B cell (primary cell): ENCODE results near the gene C10orf90. TPM values are rescaled to one million over a fixed set of nuclear protein-coding genes. Genes with fewer than 3 reads are reported as not detected.

ENCODE experiments used
- ATAC-seq: fragments of 200-7000 bp; cut with Tn5 transposase; one replicate; pipeline ENCODE4 v1.10.0; 2021; ENCODE audit warnings: low read depth, mild to moderate bottlenecking, moderate number of reproducible peaks, moderate library complexity
- CTCF ChIA-PET: fragments of 350-600 bp; sonication (Branson Sonifier 250); formaldehyde crosslinking; loops from one replicate; lab custom pipeline; 2021; ENCODE audit warnings: antibody characterized with exemption, inconsistent platforms; lab: Charles Lee
- POLR2A ChIA-PET: fragments of 350-600 bp; sonication (Branson Sonifier 250); formaldehyde crosslinking; loops from one replicate; lab custom pipeline; 2021; ENCODE audit warnings: antibody characterized with exemption; lab: Charles Lee
- DNase-seq: peaks from one replicate; pipeline ENCODE4 v3.0.0; 2013
- H2AFZ ChIP-seq: 2 replicates; pipeline ENCODE4 v1.6.1; 2012; ENCODE audit warnings: mild to moderate bottlenecking, low read depth, low read length; ENCODE audit not compliant: insufficient read depth, poor library complexity, severe bottlenecking
- H3K27ac ChIP-seq, 2 donors: 1 replicate in 1 of 2; 2 replicates in 1 of 2; pipeline ENCODE4 v1.5.1; 2012 to 2013; ENCODE audit warnings: low read length in 2 of 2, mild to moderate bottlenecking in 2 of 2, moderate library complexity in 1 of 2
- H3K27me3 ChIP-seq, 4 experiments: fragments of 200-600 bp in 1 of 4; sonication (generic) in 1 of 4; replicated peaks in 1 of 4; 1 replicate in 2 of 4; 2 replicates in 2 of 4; pipeline versions ENCODE4 v1.6.1 to v1.7.0; 2013 to 2016; ENCODE audit warnings: low read length in 3 of 4, mild to moderate bottlenecking in 2 of 4, mixed read lengths in 1 of 4, moderate library complexity in 1 of 4; ENCODE audit not compliant: insufficient read depth in 4 of 4, control insufficient read depth in 3 of 4; ENCODE audit errors: control extremely low read depth in 1 of 4
- H3K36me3 ChIP-seq, 2 experiments: replicated peaks in 1 of 2; 1 replicate in 1 of 2; 2 replicates in 1 of 2; pipeline versions ENCODE4 v1.6.1 to v1.7.1; 2013; ENCODE audit warnings: low read length in 1 of 2; ENCODE audit not compliant: insufficient read depth in 2 of 2, control insufficient read depth in 1 of 2; ENCODE audit errors: control extremely low read depth in 1 of 2, extremely low read depth in 1 of 2
- H3K4me1 ChIP-seq, 2 donors: fragments of 200-600 bp in 1 of 2; sonication (generic) in 1 of 2; 1 replicate in 1 of 2; 2 replicates in 1 of 2; pipeline versions ENCODE4 v1.5.1 to v1.6.1; 2013 to 2017; ENCODE audit warnings: low read length in 2 of 2; ENCODE audit not compliant: control insufficient read depth in 2 of 2, insufficient read depth in 2 of 2
- H3K4me2 ChIP-seq: replicated peaks from 2 replicates; pipeline ENCODE3; 2012; ENCODE audit warnings: mild to moderate bottlenecking, low read depth, low read length; ENCODE audit not compliant: poor library complexity, severe bottlenecking
- H3K4me3 ChIP-seq, 5 experiments: fragments of 200-600 bp in 1 of 5; sonication (generic) in 1 of 5; 1 replicate in 3 of 5; 2 replicates in 2 of 5; pipeline versions ENCODE4 v1.5.1 to v1.7.0; 2011 to 2016; ENCODE audit warnings: low read length in 4 of 5, mild to moderate bottlenecking in 4 of 5, low read depth in 2 of 5, control low read depth in 1 of 5, moderate library complexity in 1 of 5; ENCODE audit not compliant: insufficient read depth in 1 of 5; ENCODE audit errors: control extremely low read depth in 1 of 5, extremely low read depth in 1 of 5
- H3K79me2 ChIP-seq: fragments of 200-600 bp; sonication (generic); one replicate; pipeline ENCODE4 v1.6.0; 2016; ENCODE audit warnings: low read length; ENCODE audit not compliant: control insufficient read depth, insufficient read depth
- H3K9ac ChIP-seq: fragments of 200-600 bp; sonication (generic); 2 replicates; pipeline ENCODE4 v1.6.1; 2017; ENCODE audit warnings: mild to moderate bottlenecking, low read length, moderate library complexity
- H3K9me3 ChIP-seq, 3 donors: one replicate each; pipeline versions ENCODE4 v1.6.1 to v1.7.1; 2013; ENCODE audit warnings: low read length in 2 of 3; ENCODE audit not compliant: control insufficient read depth in 2 of 3, insufficient read depth in 1 of 3; ENCODE audit errors: control extremely low read depth in 1 of 3
- H4K20me1 ChIP-seq: 2 replicates; pipeline ENCODE4 v1.6.0; 2012; ENCODE audit warnings: mild to moderate bottlenecking, low read length; ENCODE audit not compliant: insufficient read depth, control insufficient read depth, poor library complexity, severe bottlenecking
- H3K27ac Mint-ChIP-seq: one replicate; pipeline ENCODE4 v1.8.0; 2021; ENCODE audit warnings: mixed read lengths
- H3K27me3 Mint-ChIP-seq: one replicate; pipeline ENCODE4 v1.8.0; 2021; ENCODE audit warnings: mixed read lengths
- H3K4me1 Mint-ChIP-seq: one replicate; pipeline ENCODE4 v1.8.0; 2021; ENCODE audit warnings: mixed read lengths
- H3K4me3 Mint-ChIP-seq: one replicate; pipeline ENCODE4 v1.8.0; 2021; ENCODE audit warnings: mixed read lengths
- H3K9me3 Mint-ChIP-seq: one replicate; pipeline ENCODE4 v1.8.0; 2022; ENCODE audit warnings: mixed read lengths; ENCODE audit not compliant: insufficient read depth
- CTCF ChIP-seq: fragments of 200-600 bp; IDR thresholded peaks from one replicate; pipeline ENCODE4 v1.8.0; 2022; ENCODE audit warnings: antibody characterized with exemption, mild to moderate bottlenecking
- EZH2 ChIP-seq: IDR thresholded peaks from 2 replicates; pipeline ENCODE4 v1.6.1; 2012; ENCODE audit warnings: borderline replicate concordance, low read depth, mild to moderate bottlenecking, moderate library complexity, low read length; ENCODE audit not compliant: insufficient read depth, poor library complexity, severe bottlenecking
- WGBS: methylation state at CpG from one replicate; pipeline ENCODE4 v1.1.5; 2013; ENCODE audit warnings: missing lambda C conversion rate; ENCODE audit not compliant: insufficient coverage; 5-methylcytosine and 5-hydroxymethylcytosine counted together
- intact Hi-C: fragments of 100-400 bp; cut with micrococcal nuclease; formaldehyde crosslinking; loops from one replicate; pipeline ENCODE4 v1.10.0; 2022
- polyA plus RNA-seq: library from polyadenylated mRNA; depleted of rRNA; stranded (reverse); fragments of >200 nt; gene quantifications from 2 replicates; pipeline ENCODE4 v1.2.3, GENCODE V29; 2012
- total RNA-seq, 2 donors: library from RNA; stranded (reverse); fragments of 120-200 nt in 1 of 2; gene quantifications; 1 replicate in 1 of 2; 2 replicates in 1 of 2; pipeline versions ENCODE4 v1.2.3 to v1.2.4, GENCODE V29; 2013 to 2022

Gene C10orf90
- total and polyA plus RNA-seq, 2 donors (not counting 1 experiment from before 2014, with no cell fraction given) = not detected

- H3K9me3 Mint-ChIP-seq = peaks cover 8% of the 10 kb centered on the region
- POLR2A ChIA-PET = no interaction called here
- H3K4me3 Mint-ChIP-seq = no peak overlapping the region
- DNase-seq (no peak), ATAC-seq (no peak)
- H3K9ac ChIP-seq = no peak overlapping the region
- H3K79me2 ChIP-seq = no peaks in the 10 kb centered on the region
- no peak overlapping the region for H3K27ac ChIP-seq
- H3K27me3 Mint-ChIP-seq = no peaks in the 10 kb centered on the region
- H3K4me2 ChIP-seq = no peak overlapping the region
- H3K36me3 ChIP-seq = no peaks in the 10 kb centered on the region
- H3K4me3 ChIP-seq = no peak overlapping the region
- intact Hi-C loops = no loop called here
- no peaks in the 10 kb centered on the region for H3K4me1 ChIP-seq
- H3K27me3 ChIP-seq = no peaks in the 10 kb centered on the region
- CTCF ChIA-PET = no interaction called here
- no peak overlapping the region for H3K27ac Mint-ChIP-seq
- H2AFZ ChIP-seq = no peak overlapping the region
- TF ChIP-seq EZH2 (no peak), CTCF (no peak)
- peaks cover 0 to 5% (median 0%) of the 10 kb centered on the region in 3 donors for H3K9me3 ChIP-seq
- H4K20me1 ChIP-seq = no peaks in the 10 kb centered on the region
- no peaks in the 10 kb centered on the region for H3K4me1 Mint-ChIP-seq
Observed at GRCh38 chr10:126549344-126549743, 121.1 kb downstream of the C10orf90 start.

GRCh38 chr10:126544565-126544964 lies 125.9 kb downstream of the C10orf90 start:
- CTCF ChIA-PET = no interaction called here
- POLR2A ChIA-PET = no interaction called here
- H4K20me1 ChIP-seq = no peaks in the 10 kb centered on the region
- H3K9me3 Mint-ChIP-seq = no peaks in the 10 kb centered on the region
- no peak overlapping the region for H3K27ac ChIP-seq
- no peaks in the 10 kb centered on the region for H3K4me1 Mint-ChIP-seq
- H3K4me1 ChIP-seq = no peaks in the 10 kb centered on the region
- ATAC-seq (no peak), DNase-seq (no peak)
- WGBS = 58% methylated on average over 1 of the region's 3 CpGs
- no peak overlapping the region for H3K4me3 ChIP-seq
- no peaks in the 10 kb centered on the region for H3K79me2 ChIP-seq
- no peak overlapping the region for H3K4me3 Mint-ChIP-seq
- peaks cover 0 to 5% (median 0%) of the 10 kb centered on the region in 3 donors for H3K9me3 ChIP-seq
- H3K27me3 ChIP-seq = peaks cover 0 to 2% (median 0%) of the 10 kb centered on the region in 4 experiments
- H2AFZ ChIP-seq = no peak overlapping the region
- no peaks in the 10 kb centered on the region for H3K36me3 ChIP-seq
- TF ChIP-seq EZH2 (no peak), CTCF (no peak)
- intact Hi-C loops = no loop called here
- H3K9ac ChIP-seq = no peak overlapping the region
- H3K27me3 Mint-ChIP-seq = peaks cover 3% of the 10 kb centered on the region
- no peak overlapping the region for H3K27ac Mint-ChIP-seq
- H3K4me2 ChIP-seq = no peak overlapping the region
